ENCODE measurements around the gene GNAO1. TPM values are rescaled to one million over a fixed set of nuclear protein-coding genes. Genes with fewer than 3 reads are reported as not detected.

GNAO1 gene
- total RNA-seq, 4 donors from 2014 or later, result 0.50 to 1.5 (median 0.66) TPM

DNA sequence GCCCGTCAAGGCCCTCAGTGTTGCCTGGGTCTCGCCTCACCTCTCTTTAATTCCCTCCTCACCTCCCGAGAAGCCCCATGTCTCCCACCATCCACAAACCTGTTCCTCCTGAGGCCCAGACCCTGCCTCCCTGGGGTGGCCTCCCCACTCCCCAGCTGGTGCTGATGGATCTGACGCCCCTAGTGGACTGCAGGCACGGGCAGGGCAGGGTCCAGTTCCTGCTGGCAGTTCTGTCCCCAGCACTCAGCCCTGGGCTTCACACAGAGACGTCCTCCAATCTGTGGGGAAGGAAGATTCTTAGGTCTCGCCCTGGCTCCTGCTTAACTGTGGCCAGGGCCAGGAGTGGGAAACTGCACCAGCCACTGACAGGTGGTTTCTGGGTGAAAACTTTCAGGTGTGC is 125.3 kb downstream of the GNAO1 start:
- intact Hi-C loops (cut with DNase I), result loop anchor here (5.0 kb wide), 1 partner anchor 369 kb away; no protein-coding TSS in a partner anchor
- TF ChIP-seq CTCF (IDR thresholded peaks at IDR 0.05) (no peak), POLR2A (IDR thresholded peaks at IDR 0.05) (no peak)
- peaks cover 0 to 12% (median 0%) of the 10 kb centered on the region in 4 donors for H3K27me3 ChIP-seq
- WGBS, 2 donors, result 86 to 95% methylated on average over 2 to 3 of the region's 7 CpGs
- H3K9me3 ChIP-seq, result no peaks in the 10 kb centered on the region
- peaks cover 0 to 10% (median 3%) of the 10 kb centered on the region in 3 donors for H3K4me1 ChIP-seq
- no peak for DNase-seq
- no peaks in the 10 kb centered on the region for H3K36me3 ChIP-seq
- H3K4me3 ChIP-seq, result no peak overlapping the region
- H3K27ac ChIP-seq, result no peak overlapping the region

GRCh38 chr16:56317998-56318826 is 126.9 kb downstream of the GNAO1 start:
- H3K4me3 ChIP-seq, result peak overlapping the region in 3 of 4 donors; percentile 24 to 40 (median 34)
- 0 to 5% methylated on average over 6 to 19 of the region's 28 CpGs for WGBS, 2 donors
- intact Hi-C loops (cut with DNase I), result loop anchor here (5.0 kb wide), 1 partner anchor 371 kb away; no protein-coding TSS in a partner anchor
- peaks cover 0 to 10% (median 3%) of the 10 kb centered on the region in 3 donors for H3K4me1 ChIP-seq
- no peak for DNase-seq
- H3K27me3 ChIP-seq, result peaks cover 0 to 12% (median 0%) of the 10 kb centered on the region in 4 donors
- H3K27ac ChIP-seq, result peak overlapping the region in 1 of 4 donors; percentile 31
- H3K36me3 ChIP-seq, result no peaks in the 10 kb centered on the region
- no peaks in the 10 kb centered on the region for H3K9me3 ChIP-seq
- TF ChIP-seq POLR2A (IDR thresholded peaks at IDR 0.05) (no peak), CTCF (IDR thresholded peaks at IDR 0.05) (peak; percentile 87 to 97 (median 94))

- H3K4me3 ChIP-seq, result no peak overlapping the region
These were observed 127.5 kb downstream of the GNAO1 start for GRCh38 chr16:56318827-56319140.

DNA sequence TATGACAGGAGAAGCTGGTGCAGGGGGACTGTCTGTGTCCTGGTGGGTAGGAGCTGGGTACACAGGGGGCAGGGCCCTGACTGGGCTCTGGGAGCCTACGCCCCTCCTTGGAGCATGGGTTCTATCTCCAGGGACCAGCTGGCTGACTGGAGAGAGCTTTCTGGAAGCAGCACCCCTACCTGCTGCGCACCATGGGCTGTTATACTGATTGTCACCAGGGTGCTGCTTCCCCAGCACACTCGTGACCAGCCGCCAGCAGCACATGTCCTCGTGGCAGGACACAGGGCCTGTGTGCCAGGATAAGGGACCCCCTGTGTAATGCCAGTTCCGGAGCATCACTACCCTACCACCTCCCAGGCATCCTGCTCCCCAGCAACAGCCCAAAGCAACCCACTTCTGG is 128.1 kb downstream of the GNAO1 start:
- intact Hi-C loops (cut with DNase I), result loop anchor here (5.0 kb wide), 1 partner anchor 372 kb away; no protein-coding TSS in a partner anchor
- no peak for DNase-seq
- WGBS, 2 donors, result 75% methylated on average over 3 of the region's 6 CpGs; no CpG with 5 or more reads in 1 of the 2 donors
- peaks cover 0 to 12% (median 0%) of the 10 kb centered on the region in 4 donors for H3K27me3 ChIP-seq
- H3K4me1 ChIP-seq, result peaks cover 0 to 17% (median 3%) of the 10 kb centered on the region in 3 donors
- H3K9me3 ChIP-seq, result no peaks in the 10 kb centered on the region
- no peak overlapping the region for H3K4me3 ChIP-seq
- H3K36me3 ChIP-seq, result no peaks in the 10 kb centered on the region
- H3K27ac ChIP-seq, result no peak overlapping the region
- TF ChIP-seq POLR2A (IDR thresholded peaks at IDR 0.05) (no peak), CTCF (IDR thresholded peaks at IDR 0.05) (no peak)

More at GRCh38 chr16:56318827-56319140, 127.5 kb downstream of the GNAO1 start:
- intact Hi-C loops (cut with DNase I), result loop anchor here (5.0 kb wide), 1 partner anchor 371 kb away; no protein-coding TSS in a partner anchor
- no peaks in the 10 kb centered on the region for H3K36me3 ChIP-seq
- no peak overlapping the region for H3K27ac ChIP-seq
- DNase-seq, result no peak
- peaks cover 0 to 11% (median 3%) of the 10 kb centered on the region in 3 donors for H3K4me1 ChIP-seq
- no peaks in the 10 kb centered on the region for H3K9me3 ChIP-seq
- WGBS, 2 donors, result 14 to 50% methylated on average over 1 of the region's 1 CpG
- no peak for TF ChIP-seq POLR2A (IDR thresholded peaks at IDR 0.05)
- no peak for TF ChIP-seq CTCF (IDR thresholded peaks at IDR 0.05)
- H3K27me3 ChIP-seq, result peaks cover 0 to 12% (median 0%) of the 10 kb centered on the region in 4 donors

DNA sequence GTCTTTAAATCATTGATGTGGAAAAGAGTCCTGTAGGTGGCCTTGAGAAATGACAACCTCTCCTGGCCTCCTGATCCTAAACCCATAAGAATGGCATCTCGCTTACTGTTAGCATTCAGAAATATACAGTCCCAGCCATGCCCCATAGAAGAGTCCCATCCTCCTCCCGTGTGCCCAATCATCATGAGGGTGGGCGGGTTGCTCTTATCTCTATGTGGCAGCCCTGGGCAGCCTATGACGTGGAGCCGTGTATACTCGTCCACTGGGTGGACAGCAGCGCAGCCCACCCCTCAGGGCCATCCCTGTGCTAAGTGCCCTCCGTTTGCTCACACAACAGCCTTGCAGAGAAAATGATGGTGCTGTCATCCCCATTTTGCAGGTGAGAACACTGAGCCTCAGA is 128.8 kb downstream of the GNAO1 start:
- Histone ChIP-seq H3K4me1 (peaks cover 0 to 21% (median 3%) of the 10 kb centered on the region in 3 donors), H3K27me3 (peaks cover 0 to 12% (median 0%) of the 10 kb centered on the region in 4 donors), H3K9me3 (no peaks in the 10 kb centered on the region), H3K4me3 (no peak overlapping the region), H3K27ac (no peak overlapping the region), H3K36me3 (no peaks in the 10 kb centered on the region)
- intact Hi-C loops (cut with DNase I), result no loop called here
- no peak for TF ChIP-seq POLR2A (IDR thresholded peaks at IDR 0.05)
- TF ChIP-seq CTCF (IDR thresholded peaks at IDR 0.05), result no peak
- whole genome bisulfite sequencing, 2 donors, result 87 to 98% methylated on average over 6 to 7 of the region's 8 CpGs
- no peak for DNase-seq

All from esophagus squamous epithelium (tissue), 5 donors.